Natural killer cell (primary cell): ENCODE data around the gene ELMOD3. TPM values are rescaled to one million over a fixed set of nuclear protein-coding genes. Genes with fewer than 3 reads are reported as not detected.
"Not testable (repeated sequence)": the region's sequence is repeated elsewhere in the genome, so short reads cannot be mapped to it uniquely, and the experiment has no call there.

Experiments
- ATAC-seq, 3 donors: fragments of 150-1000 bp in 2 of 3; fragments of 200-7000 bp in 1 of 3; cut with Tn5 transposase; 1 replicate in 1 of 3; 2 replicates in 2 of 3; pipeline ENCODE4 v1.10.0; 2021; ENCODE audit warnings: mild to moderate bottlenecking in 2 of 3, moderate library complexity in 2 of 3
- DNase-seq, 2 donors: peaks; one replicate each; pipeline versions ENCODE4 v3.0.0 to v3.0.0-alpha.2; 2013 to 2021; ENCODE audit warnings: mixed read lengths in 1 of 2
- H3K27ac ChIP-seq: one replicate; pipeline ENCODE4 v1.5.1; 2013; ENCODE audit warnings: mild to moderate bottlenecking, low read length
- H3K27me3 ChIP-seq: one replicate; pipeline ENCODE4 v1.6.1; 2013; ENCODE audit warnings: low read length; ENCODE audit not compliant: control insufficient read depth, insufficient read depth
- H3K36me3 ChIP-seq: one replicate; pipeline ENCODE4 v1.6.1; 2013; ENCODE audit warnings: low read length; ENCODE audit not compliant: control insufficient read depth, insufficient read depth
- H3K4me1 ChIP-seq: one replicate; pipeline ENCODE4 v1.6.1; 2013; ENCODE audit warnings: low read length; ENCODE audit not compliant: control insufficient read depth, insufficient read depth
- H3K4me3 ChIP-seq: one replicate; pipeline ENCODE4 v1.5.1; 2013; ENCODE audit warnings: low read length
- H3K9me3 ChIP-seq: one replicate; pipeline ENCODE4 v1.6.1; 2013; ENCODE audit warnings: low read length; ENCODE audit not compliant: control insufficient read depth, insufficient read depth
- H3K27ac Mint-ChIP-seq, 2 donors: one replicate each; pipeline ENCODE4 v1.8.0; 2022; ENCODE audit warnings: mild to moderate bottlenecking in 2 of 2, mixed read lengths in 2 of 2, moderate library complexity in 1 of 2
- H3K27me3 Mint-ChIP-seq, 2 donors: one replicate each; pipeline ENCODE4 v1.8.0; 2022; ENCODE audit warnings: low read depth in 2 of 2, mixed read lengths in 2 of 2
- H3K36me3 Mint-ChIP-seq: one replicate; pipeline ENCODE4 v1.8.0; 2022; ENCODE audit warnings: mixed read lengths
- H3K4me1 Mint-ChIP-seq, 2 donors: one replicate each; pipeline ENCODE4 v1.8.0; 2022; ENCODE audit warnings: mixed read lengths in 2 of 2
- H3K4me3 Mint-ChIP-seq: one replicate; pipeline ENCODE4 v1.8.0; 2022; ENCODE audit warnings: mild to moderate bottlenecking, moderate library complexity, mixed read lengths
- H3K9me3 Mint-ChIP-seq, 2 donors: one replicate each; pipeline ENCODE4 v1.8.0; 2022; ENCODE audit warnings: mixed read lengths in 2 of 2
- CTCF ChIP-seq: fragments of 200-600 bp; IDR thresholded peaks from one replicate; pipeline ENCODE4 v1.8.0; 2022; ENCODE audit warnings: antibody characterized with exemption
- WGBS: methylation state at CpG from one replicate; pipeline ENCODE4 v1.1.7; 2013; ENCODE audit warnings: missing lambda C conversion rate; ENCODE audit not compliant: insufficient coverage; 5-methylcytosine and 5-hydroxymethylcytosine counted together
- intact Hi-C: fragments of 100-400 bp; cut with micrococcal nuclease; formaldehyde crosslinking; loops from one replicate; pipeline ENCODE4 v1.14.2; 2022
- total RNA-seq, 4 donors: library from RNA; stranded (reverse); fragments of 120-200 nt in 1 of 4; gene quantifications; one replicate each; pipeline versions ENCODE4 v1.2.3 to v1.2.4, GENCODE V29; 2013 to 2022

The ELMOD3 gene
- total RNA-seq, 3 donors from 2014 or later (not counting 1 experiment from before 2014, with no cell fraction given) = 22.4 to 33.9 (median 24.8) TPM

GRCh38 chr2:85342156-85342555, 12.4 kb upstream of the ELMOD3 start:
- Mint-ChIP-seq H3K4me1 (no peaks in the 10 kb centered on the region), H3K27ac (no peak overlapping the region)

GRCh38 chr2:85343207-85343895, 11.2 kb upstream of the ELMOD3 start:
- H3K4me1 ChIP-seq, H3K4me3 ChIP-seq, ATAC-seq, intact Hi-C loops, H3K27ac Mint-ChIP-seq, DNase-seq, H3K4me3 Mint-ChIP-seq, H3K27ac ChIP-seq, H3K36me3 Mint-ChIP-seq, H3K4me1 Mint-ChIP-seq, H3K27me3 ChIP-seq, H3K27me3 Mint-ChIP-seq, H3K9me3 Mint-ChIP-seq, H3K9me3 ChIP-seq: not testable (repeated sequence)
- WGBS = 97% methylated on average over 9 of the region's 10 CpGs
- peaks cover 31% of the 10 kb centered on the region for H3K36me3 ChIP-seq

More at GRCh38 chr2:85342156-85342555, 12.4 kb upstream of the ELMOD3 start:
- intact Hi-C loops = no loop called here
- H3K36me3 Mint-ChIP-seq = no peaks in the 10 kb centered on the region
- H3K27ac ChIP-seq = no peak overlapping the region
- no peaks in the 10 kb centered on the region for H3K4me1 ChIP-seq
- 95% methylated on average over 3 of the region's 3 CpGs for WGBS
- H3K27me3 ChIP-seq = no peaks in the 10 kb centered on the region
- H3K4me3 ChIP-seq = no peak overlapping the region
- H3K9me3 ChIP-seq = no peaks in the 10 kb centered on the region
- TF ChIP-seq CTCF = no peak
- no peak for ATAC-seq
- no peaks in the 10 kb centered on the region for H3K27me3 Mint-ChIP-seq
- H3K36me3 ChIP-seq = peaks cover 28% of the 10 kb centered on the region
- no peak overlapping the region for H3K4me3 Mint-ChIP-seq
- DNase-seq = no peak
- no peaks in the 10 kb centered on the region for H3K9me3 Mint-ChIP-seq

- Histone ChIP-seq H3K4me1 (no peaks in the 10 kb centered on the region), H3K36me3 (peaks cover 37% of the 10 kb centered on the region), H3K4me3 (no peak overlapping the region), H3K27me3 (no peaks in the 10 kb centered on the region), H3K9me3 (no peaks in the 10 kb centered on the region), H3K27ac (no peak overlapping the region)
- H3K9me3 Mint-ChIP-seq = no peaks in the 10 kb centered on the region
- no peaks in the 10 kb centered on the region for H3K36me3 Mint-ChIP-seq
- peaks cover 0 to 6% of the 10 kb centered on the region in 2 donors for H3K4me1 Mint-ChIP-seq
- TF ChIP-seq CTCF = no peak
- intact Hi-C loops = no loop called here
- no peak for ATAC-seq
- H3K27me3 Mint-ChIP-seq = no peaks in the 10 kb centered on the region
- H3K27ac Mint-ChIP-seq = no peak overlapping the region
- WGBS = 95% methylated on average over 13 of the region's 14 CpGs
- no peak overlapping the region for H3K4me3 Mint-ChIP-seq
- no peak for DNase-seq
Observed at GRCh38 chr2:85344356-85344954, 10.1 kb upstream of the ELMOD3 start.

GRCh38 chr2:85347599-85347998, 7.0 kb upstream of the ELMOD3 start:
- Mint-ChIP-seq H3K27me3 (no peaks in the 10 kb centered on the region), H3K27ac (no peak overlapping the region), H3K9me3 (no peaks in the 10 kb centered on the region), H3K4me1 (peaks cover 0 to 7% of the 10 kb centered on the region in 2 donors), H3K4me3 (no peak overlapping the region), H3K36me3 (peaks cover 10% of the 10 kb centered on the region)
- Histone ChIP-seq H3K27me3 (no peaks in the 10 kb centered on the region), H3K4me3 (no peak overlapping the region), H3K27ac (no peak overlapping the region), H3K9me3 (no peaks in the 10 kb centered on the region), H3K4me1 (no peaks in the 10 kb centered on the region), H3K36me3 (peaks cover 50% of the 10 kb centered on the region)
- DNase-seq (no peak), ATAC-seq (no peak)
- no peak for TF ChIP-seq CTCF
- intact Hi-C loops = no loop called here
- 96% methylated on average over 3 of the region's 3 CpGs for WGBS
